ENCODE data around the gene SAMD1. TPM values are rescaled to one million over a fixed set of nuclear protein-coding genes. Genes with fewer than 3 reads are reported as not detected.

Gene SAMD1
- total and polyA plus RNA-seq, 9 of the 15 experiments (the other 6 are each of a cell fraction or from before 2014, with no cell fraction given): 2.9 to 96.0 (median 43.5) TPM

DNA sequence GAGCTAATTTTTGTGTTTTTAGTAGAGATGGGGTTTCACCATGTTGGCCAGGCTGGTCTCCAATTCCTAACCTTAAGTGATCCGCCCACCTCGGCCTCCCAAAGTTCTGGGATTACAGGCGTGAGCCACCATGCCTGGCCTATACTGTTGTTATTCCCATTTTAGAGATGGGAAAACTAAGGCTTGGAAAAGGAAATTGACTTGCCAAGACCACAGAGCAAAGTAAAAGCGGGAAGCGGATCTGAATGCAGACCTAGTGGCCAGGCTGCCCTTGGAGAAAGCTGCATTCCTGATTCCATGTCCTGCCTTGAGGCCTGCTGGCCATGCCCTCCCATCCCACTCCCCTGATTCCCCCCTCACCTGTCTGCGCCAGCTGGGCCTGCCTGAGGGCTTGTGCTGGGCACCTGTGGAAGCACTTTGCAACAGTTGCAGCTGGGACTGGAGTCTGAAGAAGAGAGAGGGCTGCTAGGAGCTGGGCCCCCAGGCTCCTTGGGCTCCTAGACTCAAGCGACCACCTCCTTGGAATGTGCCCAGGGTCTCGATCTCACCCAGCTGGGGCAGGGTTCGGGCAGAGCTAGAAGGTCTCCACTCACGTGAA, 34.4 kb downstream of the SAMD1 start (continued):
- TF ChIP-seq ZNF280A (IDR thresholded peaks at IDR 0.05; ENCODE audit: low read depth, partially characterized antibody) (no peak), ZNF436 (CRISPR knock-in tag; IDR thresholded peaks at IDR 0.05) (no peak), HNRNPH1 (optimal IDR thresholded peaks at IDR 0.05; ENCODE audit: low read depth, low read length) (no peak), ZC3H11A (IDR thresholded peaks at IDR 0.05; ENCODE audit: low read depth, low read length) (no peak), BCOR (IDR thresholded peaks at IDR 0.05) (peak; percentile 90), HMGN3 (IDR thresholded peaks at IDR 0.05; ENCODE audit: borderline replicate concordance, extremely low read depth, insufficient read length, low read depth, low read length) (no peak), ADNP (tag; IDR thresholded peaks at IDR 0.05) (peak; percentile 83), AFF4 (CRISPR knock-in tag; IDR thresholded peaks at IDR 0.05) (no peak), ZNF165 (CRISPR knock-in tag; IDR thresholded peaks at IDR 0.05; ENCODE audit: borderline replicate concordance) (no peak), KDM1A (IDR thresholded peaks at IDR 0.05) (peak; percentile 78 to 84), NFE2 (IDR thresholded peaks at IDR 0.05; ENCODE audit: low read depth) (no peak), ZNF444 (CRISPR knock-in tag; IDR thresholded peaks at IDR 0.05) (no peak), HDAC2 (IDR thresholded peaks at IDR 0.05) (peak; percentile 50; the same call in 1 of the 2 replicates), NUFIP1 (IDR thresholded peaks at IDR 0.05; ENCODE audit: partially characterized antibody) (no peak)
- TF ChIP-seq, protein P1, sequence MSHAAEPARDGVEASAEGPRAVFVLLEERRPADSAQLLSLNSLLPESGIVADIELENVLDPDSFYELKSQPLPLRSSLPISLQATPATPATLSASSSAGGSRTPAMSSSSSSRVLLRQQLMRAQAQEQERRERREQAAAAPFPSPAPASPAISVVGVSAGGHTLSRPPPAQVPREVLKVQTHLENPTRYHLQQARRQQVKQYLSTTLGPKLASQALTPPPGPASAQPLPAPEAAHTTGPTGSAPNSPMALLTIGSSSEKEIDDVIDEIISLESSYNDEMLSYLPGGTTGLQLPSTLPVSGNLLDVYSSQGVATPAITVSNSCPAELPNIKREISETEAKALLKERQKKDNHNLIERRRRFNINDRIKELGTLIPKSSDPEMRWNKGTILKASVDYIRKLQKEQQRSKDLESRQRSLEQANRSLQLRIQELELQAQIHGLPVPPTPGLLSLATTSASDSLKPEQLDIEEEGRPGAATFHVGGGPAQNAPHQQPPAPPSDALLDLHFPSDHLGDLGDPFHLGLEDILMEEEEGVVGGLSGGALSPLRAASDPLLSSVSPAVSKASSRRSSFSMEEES (CRISPR knock-in tag; IDR thresholded peaks at IDR 0.05): no peak
- TF ChIP-seq, protein P2, sequence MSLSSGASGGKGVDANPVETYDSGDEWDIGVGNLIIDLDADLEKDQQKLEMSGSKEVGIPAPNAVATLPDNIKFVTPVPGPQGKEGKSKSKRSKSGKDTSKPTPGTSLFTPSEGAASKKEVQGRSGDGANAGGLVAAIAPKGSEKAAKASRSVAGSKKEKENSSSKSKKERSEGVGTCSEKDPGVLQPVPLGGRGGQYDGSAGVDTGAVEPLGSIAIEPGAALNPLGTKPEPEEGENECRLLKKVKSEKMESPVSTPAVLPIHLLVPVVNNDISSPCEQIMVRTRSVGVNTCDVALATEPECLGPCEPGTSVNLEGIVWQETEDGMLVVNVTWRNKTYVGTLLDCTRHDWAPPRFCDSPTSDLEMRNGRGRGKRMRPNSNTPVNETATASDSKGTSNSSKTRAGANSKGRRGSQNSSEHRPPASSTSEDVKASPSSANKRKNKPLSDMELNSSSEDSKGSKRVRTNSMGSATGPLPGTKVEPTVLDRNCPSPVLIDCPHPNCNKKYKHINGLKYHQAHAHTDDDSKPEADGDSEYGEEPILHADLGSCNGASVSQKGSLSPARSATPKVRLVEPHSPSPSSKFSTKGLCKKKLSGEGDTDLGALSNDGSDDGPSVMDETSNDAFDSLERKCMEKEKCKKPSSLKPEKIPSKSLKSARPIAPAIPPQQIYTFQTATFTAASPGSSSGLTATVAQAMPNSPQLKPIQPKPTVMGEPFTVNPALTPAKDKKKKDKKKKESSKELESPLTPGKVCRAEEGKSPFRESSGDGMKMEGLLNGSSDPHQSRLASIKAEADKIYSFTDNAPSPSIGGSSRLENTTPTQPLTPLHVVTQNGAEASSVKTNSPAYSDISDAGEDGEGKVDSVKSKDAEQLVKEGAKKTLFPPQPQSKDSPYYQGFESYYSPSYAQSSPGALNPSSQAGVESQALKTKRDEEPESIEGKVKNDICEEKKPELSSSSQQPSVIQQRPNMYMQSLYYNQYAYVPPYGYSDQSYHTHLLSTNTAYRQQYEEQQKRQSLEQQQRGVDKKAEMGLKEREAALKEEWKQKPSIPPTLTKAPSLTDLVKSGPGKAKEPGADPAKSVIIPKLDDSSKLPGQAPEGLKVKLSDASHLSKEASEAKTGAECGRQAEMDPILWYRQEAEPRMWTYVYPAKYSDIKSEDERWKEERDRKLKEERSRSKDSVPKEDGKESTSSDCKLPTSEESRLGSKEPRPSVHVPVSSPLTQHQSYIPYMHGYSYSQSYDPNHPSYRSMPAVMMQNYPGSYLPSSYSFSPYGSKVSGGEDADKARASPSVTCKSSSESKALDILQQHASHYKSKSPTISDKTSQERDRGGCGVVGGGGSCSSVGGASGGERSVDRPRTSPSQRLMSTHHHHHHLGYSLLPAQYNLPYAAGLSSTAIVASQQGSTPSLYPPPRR (CRISPR knock-in tag; IDR thresholded peaks at IDR 0.05; ENCODE audit: borderline replicate concordance): no peak
